ENCODE data around the gene FTO.

The FTO gene

DNA sequence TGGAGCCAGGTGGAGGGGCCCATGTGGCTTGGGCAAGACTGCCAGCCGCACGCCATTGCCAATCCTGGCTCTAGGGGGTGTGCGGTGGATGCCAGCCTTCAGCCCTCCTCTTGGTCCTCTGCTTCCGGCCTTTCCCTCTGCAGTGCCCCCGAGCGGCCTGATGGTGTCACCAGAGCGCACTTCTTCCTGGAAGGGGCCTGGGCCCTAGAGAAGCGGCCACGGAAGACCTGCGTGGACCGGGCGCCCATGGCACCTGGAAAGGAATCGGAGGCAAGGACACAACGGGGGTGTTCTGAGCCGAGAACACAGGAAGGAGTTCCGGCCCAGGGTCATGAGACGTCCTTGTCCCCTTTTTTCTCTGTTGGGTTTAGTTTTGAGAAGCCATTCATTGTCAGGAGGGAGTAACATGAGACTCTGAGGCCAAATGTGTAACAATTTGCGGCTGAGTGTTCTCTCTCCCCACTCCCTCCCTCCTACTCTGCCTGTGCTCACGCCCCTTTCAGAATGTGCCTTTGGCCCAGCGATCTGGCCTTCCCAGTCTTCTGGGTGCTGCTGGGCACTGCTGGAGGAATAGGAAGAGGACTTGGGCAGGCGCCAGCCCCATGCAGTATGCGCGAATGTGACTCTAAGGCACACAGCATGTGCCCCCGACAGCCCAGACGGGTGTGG lies 489.8 kb downstream of the FTO start:
- no peak for FAIRE-seq

DNA sequence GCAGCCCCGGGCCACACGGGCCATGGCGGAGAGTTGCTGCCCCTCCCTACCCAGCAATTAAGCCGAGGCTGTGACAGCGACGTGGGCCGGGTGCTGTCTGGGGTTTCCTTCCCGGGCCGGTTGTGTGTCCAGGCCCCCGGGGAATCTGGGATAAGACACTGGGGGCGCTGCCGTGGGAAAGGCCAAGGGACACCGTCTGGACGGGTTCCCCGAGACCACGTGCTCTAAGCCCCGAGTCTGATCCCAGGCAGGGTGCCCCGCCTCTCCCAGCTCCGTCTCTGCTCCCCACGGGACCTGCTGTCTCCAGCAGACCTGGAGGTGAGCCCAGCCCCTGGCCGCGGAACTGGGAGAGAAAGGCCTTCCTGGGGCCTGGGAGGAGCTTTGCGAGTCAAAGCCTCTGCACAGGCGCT lies 490.4 kb downstream of the FTO start:
- no peak for FAIRE-seq

DNA sequence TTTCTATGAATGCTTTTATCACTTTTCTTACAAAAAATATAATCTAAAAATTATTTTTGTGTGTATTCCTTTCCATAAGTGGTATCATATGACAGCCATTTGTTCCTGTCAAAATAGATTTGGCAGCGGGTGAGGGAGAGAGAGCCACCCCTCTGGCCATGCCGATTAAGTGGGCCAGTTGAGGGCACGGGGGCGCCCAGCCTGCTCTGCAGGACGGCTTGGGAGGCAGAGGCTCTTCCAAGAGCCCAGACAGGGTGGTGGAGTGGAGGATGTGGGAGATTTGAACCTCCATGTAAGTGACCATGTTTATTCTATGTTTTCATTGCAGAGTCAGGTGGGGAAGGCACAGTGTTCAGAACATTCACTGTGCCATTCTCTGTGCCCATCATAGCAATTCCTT lies 493.8 kb downstream of the FTO start:
- FAIRE-seq, result no peak

DNA sequence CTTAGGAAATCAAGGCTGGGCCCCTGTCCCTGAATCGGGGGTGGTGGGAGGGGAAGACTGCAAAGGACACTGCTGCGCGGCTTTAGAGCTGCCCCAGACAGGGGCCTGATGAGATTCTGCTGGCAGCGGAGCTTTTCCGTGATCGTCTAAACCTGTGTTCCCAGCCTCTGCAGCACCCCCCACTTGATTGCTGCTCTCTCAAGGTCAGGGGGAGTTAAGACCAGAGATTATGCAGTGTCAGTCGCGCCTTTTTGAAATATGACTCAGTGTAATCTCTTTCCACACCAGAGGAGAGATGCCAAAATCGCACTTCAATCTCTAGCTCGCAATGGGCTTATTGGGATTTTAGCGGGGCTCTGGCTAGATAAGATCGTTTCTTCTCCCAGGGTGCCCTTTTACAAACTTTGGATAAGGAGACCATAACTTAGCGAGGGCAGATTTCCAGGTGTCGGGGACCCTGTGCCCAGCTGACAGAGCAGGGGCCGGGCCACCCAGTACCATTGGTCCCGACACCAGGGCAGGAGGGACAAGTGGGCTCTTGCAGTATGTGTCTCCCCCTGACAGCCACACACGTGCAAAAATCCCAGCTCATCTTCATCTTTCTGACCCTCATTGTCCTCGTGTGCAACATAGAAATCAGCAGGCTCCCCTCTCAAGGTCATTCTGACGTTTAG lies 495.7 kb downstream of the FTO start:
- no peak for FAIRE-seq

DNA sequence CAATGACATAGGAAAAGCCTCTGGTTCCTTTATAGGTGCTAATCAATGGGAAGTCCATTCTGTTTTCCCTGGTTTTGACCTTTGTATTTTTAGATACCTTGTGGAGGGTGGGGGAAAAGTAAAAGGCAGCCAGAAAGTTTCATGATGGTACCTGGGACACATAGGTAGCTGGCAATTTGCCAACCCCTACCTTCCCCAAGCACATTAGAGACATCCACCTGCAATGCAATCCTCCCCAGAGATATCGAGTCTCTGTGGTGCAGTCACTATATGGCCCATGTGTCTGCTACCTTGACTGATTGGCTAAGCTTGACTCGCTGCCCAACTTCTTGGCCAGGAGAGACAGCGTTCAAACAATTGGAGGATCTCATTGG lies 496.2 kb downstream of the FTO start:
- no peak for FAIRE-seq

DNA sequence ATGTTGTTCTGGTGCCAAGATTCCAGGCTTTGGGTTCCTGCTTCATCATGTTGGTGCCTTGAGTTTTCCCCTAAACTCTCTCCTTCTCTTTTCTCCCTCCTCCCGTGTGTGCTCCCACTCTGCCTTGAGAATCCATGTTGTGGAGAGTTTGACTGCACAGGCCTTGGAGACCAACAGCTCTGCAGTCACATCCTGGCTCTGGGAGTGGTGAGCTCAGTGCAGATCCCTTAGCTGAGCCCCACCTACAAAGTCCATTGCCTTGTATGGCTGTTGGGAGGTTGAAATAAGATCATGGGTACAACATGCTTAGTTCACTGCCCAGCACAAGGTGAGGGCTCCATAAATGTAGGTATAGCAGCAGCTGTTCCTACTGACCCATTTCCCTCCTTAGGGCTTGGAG lies 496.8 kb downstream of the FTO start:
- no peak for FAIRE-seq

DNA sequence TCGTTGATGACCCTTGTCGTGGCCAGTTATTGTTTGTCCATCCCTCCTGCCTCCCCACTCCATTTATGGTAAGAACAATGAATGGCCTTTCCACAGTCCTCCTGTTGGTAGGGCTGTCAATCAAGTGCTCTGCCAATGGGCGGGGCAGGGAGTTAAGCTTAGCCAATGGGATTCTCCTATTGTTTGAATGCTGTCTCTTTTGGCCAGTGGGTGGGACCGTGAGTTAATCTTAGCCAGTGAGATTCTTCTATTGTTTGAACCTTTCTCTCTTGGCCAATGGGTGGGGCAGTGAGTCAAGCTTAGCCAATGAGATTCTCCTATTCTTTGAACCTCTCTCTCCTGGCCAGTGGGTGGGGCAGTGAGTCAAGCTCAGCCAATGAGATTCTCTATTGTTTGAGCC lies 497.2 kb downstream of the FTO start:
- FAIRE-seq, result no peak
